A673 (cell line): ENCODE measurements around the gene CAPN11. TPM values are rescaled to one million over a fixed set of nuclear protein-coding genes. Genes with fewer than 3 reads are reported as not detected.

ENCODE experiments used
- BruUV-seq: library from RNA; stranded (reverse); fragments of 400-500 nt; replicated peaks from 2 replicates; lab custom pipeline; 2021; lab: Mats Ljungman, UMichigan
- CTCF ChIA-PET: fragments of 300-600 bp; sonication (Branson Sonifier 250); formaldehyde crosslinking; loops from one replicate; lab custom pipeline; 2022; ENCODE audit warnings: antibody characterized with exemption; lab: Charles Lee
- POLR2A ChIA-PET: fragments of 300-600 bp; sonication (Branson Sonifier 250); formaldehyde crosslinking; loops from one replicate; lab custom pipeline; 2022; ENCODE audit warnings: antibody characterized with exemption; ENCODE audit not compliant: low non-redundant PET; lab: Charles Lee
- DNase-seq: peaks from one replicate; pipeline ENCODE4 v3.0.0-alpha.2; 2015; ENCODE audit warnings: low spot score
- H3K27ac ChIP-seq: fragments of 200-600 bp; sonication (generic); 2 replicates; pipeline ENCODE4 v1.5.1; 2016; ENCODE audit warnings: mixed run types, low read depth, mild to moderate bottlenecking, mixed read lengths, antibody characterized with exemption, low read length; ENCODE audit not compliant: poor library complexity, severe bottlenecking
- H3K27me3 ChIP-seq: fragments of 200-600 bp; sonication (generic); replicated peaks from 2 replicates; pipeline ENCODE4 v1.6.1; 2017; ENCODE audit warnings: mixed run types, low read depth, mild to moderate bottlenecking, mixed read lengths, antibody characterized with exemption, low read length; ENCODE audit not compliant: insufficient read depth, poor library complexity
- H3K36me3 ChIP-seq: fragments of 200-600 bp; sonication (generic); 2 replicates; pipeline ENCODE4 v1.6.1; 2016; ENCODE audit warnings: mixed run types, mild to moderate bottlenecking, mixed read lengths, antibody characterized with exemption, low read length; ENCODE audit not compliant: insufficient read depth, poor library complexity, severe bottlenecking
- H3K4me1 ChIP-seq: fragments of 200-600 bp; sonication (generic); 2 replicates; pipeline ENCODE4 v1.6.1; 2017; ENCODE audit warnings: mixed run types, mild to moderate bottlenecking, mixed read lengths, antibody characterized with exemption, low read length; ENCODE audit not compliant: insufficient read depth, poor library complexity, severe bottlenecking
- H3K4me3 ChIP-seq: fragments of 200-600 bp; sonication (generic); 2 replicates; pipeline ENCODE4 v1.5.1; 2016; ENCODE audit warnings: low read depth, mixed run types, mild to moderate bottlenecking, mixed read lengths, low read length; ENCODE audit not compliant: poor library complexity, severe bottlenecking
- H3K9me3 ChIP-seq: fragments of 200-600 bp; sonication (generic); 2 replicates; pipeline ENCODE4 v1.6.1; 2016; ENCODE audit warnings: mixed run types, low read depth, mild to moderate bottlenecking, mixed read lengths, antibody characterized with exemption, low read length; ENCODE audit not compliant: poor library complexity, severe bottlenecking
- EZH2 ChIP-seq: fragments of 200-600 bp; sonication (generic); IDR thresholded peaks from 2 replicates; pipeline ENCODE4 v1.6.1; 2017; ENCODE audit warnings: borderline replicate concordance, low read depth, mild to moderate bottlenecking, mixed read lengths, antibody characterized with exemption, low read length; ENCODE audit not compliant: poor library complexity, severe bottlenecking
- intact Hi-C: fragments of 100-400 bp; cut with micrococcal nuclease; formaldehyde crosslinking; loops from one replicate; pipeline ENCODE4 v1.10.0; 2022; ENCODE audit not compliant: unreplicated experiment
- total RNA-seq: library from RNA; stranded (reverse); gene quantifications from 2 replicates; pipeline ENCODE4 v1.2.3, GENCODE V29; 2021
- TF ChIP-seq, protein P1 (sequence below): fragments of 300-800, 200-600 bp; sonication (generic); conservative IDR thresholded peaks from 2 replicates; pipeline ENCODE4 v1.5.1; 2017; ENCODE audit warnings: low read depth, mild to moderate bottlenecking, antibody characterized with exemption, low read length, moderate library complexity, mixed read lengths

The CAPN11 gene
- total RNA-seq, 1 experiment from 2014 or later, result not detected

- Histone ChIP-seq H3K36me3 (no peaks in the 10 kb centered on the region), H3K4me1 (no peaks in the 10 kb centered on the region), H3K27me3 (no peaks in the 10 kb centered on the region), H3K4me3 (no peak overlapping the region), H3K9me3 (no peaks in the 10 kb centered on the region), H3K27ac (no peak overlapping the region)
- intact Hi-C loops, result no loop called here
- POLR2A ChIA-PET, result no interaction called here
- DNase-seq, result peak; percentile 16
- TF ChIP-seq, protein P1, sequence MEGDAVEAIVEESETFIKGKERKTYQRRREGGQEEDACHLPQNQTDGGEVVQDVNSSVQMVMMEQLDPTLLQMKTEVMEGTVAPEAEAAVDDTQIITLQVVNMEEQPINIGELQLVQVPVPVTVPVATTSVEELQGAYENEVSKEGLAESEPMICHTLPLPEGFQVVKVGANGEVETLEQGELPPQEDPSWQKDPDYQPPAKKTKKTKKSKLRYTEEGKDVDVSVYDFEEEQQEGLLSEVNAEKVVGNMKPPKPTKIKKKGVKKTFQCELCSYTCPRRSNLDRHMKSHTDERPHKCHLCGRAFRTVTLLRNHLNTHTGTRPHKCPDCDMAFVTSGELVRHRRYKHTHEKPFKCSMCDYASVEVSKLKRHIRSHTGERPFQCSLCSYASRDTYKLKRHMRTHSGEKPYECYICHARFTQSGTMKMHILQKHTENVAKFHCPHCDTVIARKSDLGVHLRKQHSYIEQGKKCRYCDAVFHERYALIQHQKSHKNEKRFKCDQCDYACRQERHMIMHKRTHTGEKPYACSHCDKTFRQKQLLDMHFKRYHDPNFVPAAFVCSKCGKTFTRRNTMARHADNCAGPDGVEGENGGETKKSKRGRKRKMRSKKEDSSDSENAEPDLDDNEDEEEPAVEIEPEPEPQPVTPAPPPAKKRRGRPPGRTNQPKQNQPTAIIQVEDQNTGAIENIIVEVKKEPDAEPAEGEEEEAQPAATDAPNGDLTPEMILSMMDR, result no peak
- TF ChIP-seq EZH2, result no peak
- CTCF ChIA-PET, result interaction anchor here (0.6 kb wide), 1 partner anchor 52 kb away, joined by 3 read pairs; no protein-coding TSS in a partner anchor
- BruUV-seq, result no TSS peak
These were observed 3.3 kb downstream of the CAPN11 start for GRCh38 chr6:44161997-44162338.

GRCh38 chr6:44162876-44163625 lies 4.4 kb downstream of the CAPN11 start:
- ChIA-PET POLR2A (no interaction called here), CTCF (no interaction called here)
- no peaks in the 10 kb centered on the region for H3K9me3 ChIP-seq
- intact Hi-C loops, result no loop called here
- no peak overlapping the region for H3K27ac ChIP-seq
- no peak for DNase-seq
- no TSS peak for BruUV-seq
- H3K36me3 ChIP-seq, result no peaks in the 10 kb centered on the region
- H3K4me1 ChIP-seq, result no peaks in the 10 kb centered on the region
- no peak overlapping the region for H3K4me3 ChIP-seq
- no peaks in the 10 kb centered on the region for H3K27me3 ChIP-seq
- TF ChIP-seq EZH2, result no peak
- TF ChIP-seq, protein P1, result no peak

DNA sequence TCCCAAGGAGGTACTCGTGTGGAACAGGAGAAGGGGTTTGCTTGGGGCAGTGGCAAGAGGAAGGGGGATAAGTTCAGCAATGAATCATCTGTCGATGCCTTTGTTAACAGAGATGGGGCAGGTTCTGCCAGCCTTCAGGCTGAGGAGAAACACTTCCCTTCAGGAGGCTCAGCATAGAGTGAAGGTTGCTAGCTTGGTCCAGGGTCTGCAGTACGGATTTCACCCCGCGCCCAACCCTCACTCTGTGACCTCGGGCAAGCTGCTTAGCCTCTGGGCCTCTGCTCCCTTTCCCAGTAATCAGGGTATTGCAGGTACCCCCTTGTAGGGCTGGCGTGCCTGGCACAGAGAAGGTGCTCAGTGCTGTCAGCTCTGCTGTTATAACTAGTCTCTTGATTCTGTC lies 7.5 kb downstream of the CAPN11 start:
- TF ChIP-seq EZH2, result no peak
- TF ChIP-seq, protein P1, result no peak
- DNase-seq, result no peak
- Histone ChIP-seq H3K4me1 (no peaks in the 10 kb centered on the region), H3K27me3 (no peaks in the 10 kb centered on the region), H3K9me3 (no peaks in the 10 kb centered on the region), H3K27ac (no peak overlapping the region), H3K4me3 (no peak overlapping the region), H3K36me3 (no peaks in the 10 kb centered on the region)
- no TSS peak for BruUV-seq
- ChIA-PET POLR2A (no interaction called here), CTCF (no interaction called here)
- intact Hi-C loops, result no loop called here
